GM21737 (cell line): ENCODE results near the gene TMEM30A.

Experiments used
- ATAC-seq: cut with Tn5 transposase; IDR thresholded peaks from one replicate; pipeline ENCODE4 v1.9.1; 2021; ENCODE audit warnings: mild to moderate bottlenecking, moderate library complexity; ENCODE audit not compliant: unreplicated experiment

The TMEM30A gene

DNA sequence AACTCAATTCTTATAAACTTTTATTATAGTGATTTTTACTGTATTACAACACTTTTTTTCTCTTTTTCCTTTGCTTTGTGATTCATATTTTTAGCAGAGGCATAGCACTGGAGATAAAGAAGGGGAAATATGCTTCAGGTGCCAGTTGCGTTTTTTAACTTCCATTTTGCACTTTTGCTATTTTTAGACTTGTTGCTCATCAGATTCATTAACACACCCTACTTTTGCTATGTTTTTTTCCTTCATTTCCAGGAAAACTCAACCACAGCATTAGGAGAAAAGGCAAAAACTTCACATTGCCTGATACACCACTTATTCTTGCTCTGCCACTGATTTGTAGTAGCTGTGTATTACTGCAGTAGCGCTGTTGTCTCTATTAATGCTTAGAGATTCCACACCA is 8.0 kb upstream of the TMEM30A start:
- no peak for ATAC-seq

DNA sequence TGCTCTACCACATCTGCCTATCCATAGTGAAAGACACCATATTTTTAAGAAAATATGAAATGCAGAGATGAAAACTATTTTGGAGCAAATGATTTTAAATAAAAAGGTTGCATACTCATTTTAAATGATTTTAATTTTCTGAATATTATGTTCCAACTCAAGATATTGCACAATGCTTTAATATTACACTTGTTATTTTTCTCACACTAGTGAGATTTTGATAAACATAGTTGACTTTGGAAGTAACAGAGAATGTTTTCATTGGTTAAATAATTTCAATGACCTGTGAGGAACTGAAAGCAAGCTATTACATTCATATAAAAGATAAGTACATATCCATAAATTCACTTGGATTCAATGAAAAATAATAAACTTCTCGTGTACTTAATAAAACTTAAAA is 7.2 kb upstream of the TMEM30A start:
- ATAC-seq = no peak

DNA sequence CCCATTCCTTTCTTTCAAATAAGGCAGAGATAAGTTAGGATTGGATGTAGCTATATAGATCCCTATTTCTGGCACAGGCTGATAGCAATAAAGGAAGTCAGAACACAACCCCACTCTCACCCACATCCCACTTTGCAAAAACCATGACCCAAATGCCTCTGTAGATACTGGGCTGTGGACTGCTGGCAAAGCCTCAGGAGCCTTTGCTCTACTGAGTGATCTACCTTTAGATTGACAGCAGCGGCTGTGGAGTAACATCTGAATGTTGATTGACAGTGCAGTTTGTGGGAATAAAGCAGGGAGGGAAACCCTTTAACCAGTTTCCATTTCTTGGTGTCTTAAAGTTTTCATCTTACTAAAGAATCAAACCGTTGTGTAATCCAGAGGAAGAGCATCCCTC is 6.7 kb upstream of the TMEM30A start:
- no peak for ATAC-seq

DNA sequence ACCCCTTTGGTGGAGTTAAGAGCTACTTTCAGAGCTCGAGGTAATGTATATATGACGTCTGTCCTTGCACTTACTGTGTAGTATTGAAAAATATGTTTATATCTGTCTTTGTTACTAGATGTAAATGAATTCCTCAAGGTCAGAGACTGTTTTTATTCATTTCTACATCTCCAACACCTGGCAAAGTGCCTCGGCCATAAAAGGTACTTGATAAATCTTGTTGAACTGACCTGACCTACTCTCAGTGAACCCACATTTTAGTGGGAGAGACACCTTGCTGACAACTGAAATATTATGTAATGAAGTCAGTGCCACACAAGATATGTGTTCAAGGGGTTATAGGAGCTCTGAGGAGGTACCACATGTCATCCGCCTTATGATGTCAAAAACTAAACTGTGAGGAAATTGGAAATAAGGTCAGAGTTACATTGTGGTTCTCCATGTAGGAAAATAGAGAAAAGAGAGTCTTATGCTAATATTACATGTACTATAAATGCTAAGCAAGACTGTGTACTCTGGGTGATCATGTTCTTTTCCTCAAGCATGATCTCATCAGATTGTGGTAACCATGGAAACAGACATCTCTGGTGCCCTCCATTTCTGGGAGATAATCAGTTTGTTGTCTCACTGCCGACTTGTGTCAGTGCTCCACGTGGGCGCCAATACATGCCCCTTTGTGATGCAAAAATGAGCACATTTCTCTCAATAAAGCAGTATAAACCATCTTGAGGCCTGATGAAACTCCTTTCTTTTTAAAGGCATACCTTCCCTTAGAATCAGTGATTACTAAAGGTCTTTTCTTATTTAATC is 5.7 kb upstream of the TMEM30A start:
- no peak for ATAC-seq

DNA sequence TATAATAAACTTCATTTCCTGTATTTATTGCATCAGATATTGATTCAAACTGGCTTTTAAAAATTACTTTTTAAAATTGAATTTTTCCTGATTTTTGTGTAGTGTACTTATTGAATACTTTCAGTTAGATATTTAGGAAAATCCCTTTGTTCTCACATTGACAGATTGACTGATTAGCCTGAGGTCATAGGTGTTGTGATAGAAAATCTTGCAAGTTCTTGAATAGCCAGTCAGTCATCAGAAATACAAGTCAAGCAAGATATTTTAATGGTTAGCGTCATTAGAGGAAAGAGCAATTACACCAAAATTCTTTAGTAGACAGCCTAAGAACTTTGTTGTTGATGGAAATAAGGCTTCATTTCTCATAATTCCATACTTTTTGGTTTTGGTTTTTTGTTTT is 3.4 kb upstream of the TMEM30A start:
- ATAC-seq = no peak

DNA sequence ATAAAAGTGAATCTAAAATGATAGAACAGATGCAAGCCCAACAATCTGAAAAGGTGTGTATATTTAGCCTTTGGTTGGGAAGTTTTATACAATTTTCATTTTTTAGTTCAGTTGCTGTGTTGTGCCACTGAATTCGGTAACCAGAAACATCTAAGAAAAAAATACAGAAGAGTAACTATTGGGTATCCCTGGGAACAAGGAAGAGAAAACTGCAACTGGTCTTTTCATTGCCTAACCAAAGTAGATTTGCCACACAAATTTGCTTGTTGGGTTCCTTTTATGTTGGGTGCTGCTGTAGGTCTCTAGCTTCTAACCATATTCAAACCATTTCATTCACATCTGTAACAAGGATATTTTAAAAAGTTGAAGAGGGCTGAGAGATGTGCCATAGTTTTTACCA is 2.8 kb upstream of the TMEM30A start:
- ATAC-seq = no peak

DNA sequence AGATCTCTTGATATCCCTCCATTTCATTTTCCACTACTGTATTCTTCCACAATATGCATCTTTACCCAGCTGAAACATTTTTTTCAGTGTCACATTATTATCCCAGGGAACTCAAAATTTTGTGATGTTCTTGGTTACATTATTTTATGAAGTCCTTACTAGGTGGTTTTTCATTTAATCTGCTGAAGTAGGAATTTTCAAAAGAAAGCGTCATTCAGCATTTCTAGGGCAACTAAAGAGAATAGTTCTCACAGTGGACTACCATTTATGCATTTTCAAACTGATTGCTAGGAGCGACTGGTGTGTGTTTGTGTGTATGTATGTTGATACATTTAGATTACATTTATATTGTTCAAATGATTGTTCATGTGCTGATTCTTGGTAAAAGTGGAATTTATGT is 2.4 kb upstream of the TMEM30A start:
- ATAC-seq = no peak

DNA sequence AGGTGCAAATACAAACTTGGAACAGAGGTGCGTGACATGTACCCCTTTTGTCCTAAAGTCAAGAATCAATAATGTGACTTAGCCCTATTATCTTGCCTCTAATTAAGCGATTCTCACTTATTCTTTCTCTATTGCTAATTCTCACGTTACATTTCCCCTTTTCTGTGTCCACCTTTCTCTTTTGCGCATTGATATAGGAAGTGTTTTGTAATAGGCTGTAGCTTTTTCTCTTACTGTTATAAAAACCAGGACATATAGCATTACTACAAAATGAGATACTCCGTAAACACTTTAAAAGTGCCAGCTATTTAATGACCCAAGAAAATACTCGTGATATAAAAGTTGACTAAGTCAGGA is 669 bp upstream of the TMEM30A start:
- ATAC-seq = peak; percentile 1

DNA sequence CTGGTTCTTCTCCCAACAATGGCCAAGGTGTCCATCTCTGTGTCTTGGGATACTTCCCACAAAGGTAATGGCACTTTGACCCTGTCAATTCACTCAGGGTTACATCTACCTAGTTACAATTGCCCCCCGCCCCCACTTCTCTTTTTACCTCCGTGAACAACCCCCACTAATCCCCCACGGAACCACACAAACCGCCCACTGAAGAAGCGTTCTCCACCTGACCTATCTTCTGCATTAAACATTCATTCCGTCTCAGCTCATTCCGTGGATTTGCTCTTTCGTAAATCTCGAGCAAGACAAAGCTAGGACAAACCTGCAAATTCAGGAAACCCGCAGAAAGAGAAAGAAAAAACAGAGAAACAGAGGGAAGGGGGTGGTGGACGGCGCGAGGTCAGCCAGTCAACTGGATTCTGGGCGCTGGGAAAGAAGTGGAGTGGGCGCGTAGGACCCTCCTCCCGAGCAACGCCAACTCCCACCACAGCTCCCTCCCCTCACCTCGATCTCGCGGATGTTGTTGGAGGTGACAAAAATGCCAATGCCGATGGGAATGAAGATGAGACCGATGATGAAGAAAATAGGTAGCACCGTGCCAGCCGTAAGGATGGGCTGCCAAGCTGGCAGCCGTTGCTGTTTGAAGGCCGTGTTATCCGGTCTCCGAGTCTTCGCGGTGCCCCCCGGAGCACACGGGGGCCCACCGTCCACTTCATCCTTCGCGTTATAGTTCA is 523 bp downstream of the TMEM30A start:
- peak; percentile 2 for ATAC-seq

DNA sequence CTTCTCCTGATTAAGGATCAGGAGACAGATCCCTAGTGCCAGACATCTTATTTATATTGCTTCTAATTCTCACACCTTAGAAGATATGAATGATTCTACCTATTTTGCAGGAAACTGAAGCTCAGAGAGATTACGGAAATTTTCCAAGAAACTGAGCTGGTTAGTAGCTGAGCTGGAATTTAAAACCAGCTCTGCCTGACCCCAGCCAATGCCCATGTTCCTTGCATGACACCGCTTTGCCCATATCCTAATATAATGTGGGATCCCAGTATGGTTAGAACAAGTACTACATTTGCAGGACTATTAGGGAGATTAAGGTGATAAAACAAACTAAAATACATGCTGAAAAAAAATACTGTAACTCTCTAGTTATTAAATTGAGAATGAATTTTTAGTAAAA is 1.9 kb downstream of the TMEM30A start:
- no peak for ATAC-seq

DNA sequence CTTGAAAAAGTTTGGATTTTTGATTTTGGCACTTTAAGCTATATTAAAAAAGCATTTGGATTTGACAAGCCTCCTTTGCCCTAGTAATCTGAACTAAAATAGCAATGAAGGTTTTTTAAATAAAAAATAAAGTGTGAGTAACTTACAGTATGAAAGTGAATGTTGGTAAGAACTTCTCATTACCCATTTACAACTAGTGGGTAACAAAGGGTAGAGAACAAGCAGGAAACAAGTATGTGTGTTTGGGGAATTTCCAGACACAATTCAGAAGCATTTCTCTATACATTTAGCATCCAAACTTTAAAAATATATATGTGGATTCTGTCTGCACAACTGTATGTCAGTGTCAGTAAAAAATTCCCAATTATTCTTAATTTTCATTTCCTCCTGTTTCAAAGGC is 2.9 kb downstream of the TMEM30A start:
- no peak for ATAC-seq

DNA sequence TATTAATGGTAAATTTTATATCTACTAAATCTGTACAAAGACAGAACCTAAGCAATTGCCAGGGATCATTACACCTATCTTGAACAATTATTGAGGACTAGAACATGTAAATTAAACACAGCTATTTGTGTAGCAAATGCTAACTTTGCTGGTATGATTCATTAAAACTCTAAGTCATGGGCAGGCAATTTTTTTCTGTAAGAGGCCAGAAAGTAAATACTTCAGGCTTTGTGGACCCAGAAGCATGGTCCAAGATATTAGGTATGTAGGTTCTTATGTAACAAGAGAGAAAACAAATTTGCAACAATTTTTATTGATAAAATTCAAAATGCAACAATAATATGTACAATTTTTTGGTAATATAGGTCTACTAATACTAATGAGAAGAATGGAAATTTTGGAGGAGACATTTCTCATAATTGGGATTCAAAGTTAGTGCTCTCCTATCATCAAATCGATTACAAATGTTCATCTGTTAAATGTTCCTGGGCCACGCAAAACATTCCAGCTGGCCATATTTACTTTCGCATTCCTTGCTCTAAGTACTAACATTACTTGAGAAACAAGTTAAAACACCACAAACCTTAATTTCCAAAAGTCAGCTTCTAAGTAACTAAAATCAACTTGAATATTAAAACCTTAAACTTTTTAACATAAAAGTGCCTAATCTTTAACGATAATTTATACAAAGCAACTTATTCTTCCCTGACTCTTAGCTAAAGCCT is 4.3 kb downstream of the TMEM30A start:
- ATAC-seq = no peak

DNA sequence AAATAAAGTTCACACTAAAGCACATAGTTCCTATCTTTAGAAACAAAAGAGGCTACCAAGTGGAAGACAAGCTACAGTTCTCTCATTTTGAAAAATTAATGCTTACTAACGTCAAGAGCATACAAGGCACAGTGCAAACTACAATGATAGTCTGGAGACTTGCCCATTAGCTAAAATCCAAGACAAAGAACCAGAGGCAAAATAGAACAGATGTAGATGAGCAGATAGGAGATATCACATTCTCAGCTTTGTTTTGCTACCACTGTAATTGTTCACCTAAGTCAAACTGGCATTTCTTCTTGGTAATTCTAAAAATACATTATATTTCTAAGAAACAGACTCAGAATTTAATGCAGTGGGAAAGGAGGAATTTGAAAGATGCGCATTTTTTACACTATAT is 5.2 kb downstream of the TMEM30A start:
- ATAC-seq = no peak

DNA sequence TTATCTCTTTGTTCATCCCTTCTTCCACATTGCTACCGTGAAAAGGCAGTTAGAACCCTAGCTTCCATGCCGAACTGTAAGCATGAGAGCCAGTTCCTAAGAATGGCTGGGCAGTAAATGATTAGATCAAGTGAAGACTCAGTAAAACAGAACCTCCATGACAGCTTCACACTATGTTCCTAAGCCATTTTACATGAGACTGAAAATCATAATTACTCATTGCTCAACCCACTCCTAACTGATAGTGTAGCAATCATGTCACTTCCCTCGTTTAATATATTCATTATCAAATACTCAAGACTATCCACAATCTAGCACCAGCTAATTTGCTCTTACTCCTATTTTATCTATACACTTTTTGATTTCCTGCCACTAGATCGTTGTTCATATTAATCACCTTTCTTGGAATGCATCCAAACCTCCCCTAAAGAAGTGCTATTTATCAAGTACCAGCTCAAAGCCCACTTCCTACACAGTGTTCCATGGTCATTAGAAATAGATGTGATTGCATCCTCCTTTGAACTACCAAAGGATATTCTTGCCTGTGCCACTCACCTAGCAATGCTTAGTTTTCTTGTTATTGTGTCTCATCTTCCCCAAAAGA is 6.0 kb downstream of the TMEM30A start:
- no peak for ATAC-seq

DNA sequence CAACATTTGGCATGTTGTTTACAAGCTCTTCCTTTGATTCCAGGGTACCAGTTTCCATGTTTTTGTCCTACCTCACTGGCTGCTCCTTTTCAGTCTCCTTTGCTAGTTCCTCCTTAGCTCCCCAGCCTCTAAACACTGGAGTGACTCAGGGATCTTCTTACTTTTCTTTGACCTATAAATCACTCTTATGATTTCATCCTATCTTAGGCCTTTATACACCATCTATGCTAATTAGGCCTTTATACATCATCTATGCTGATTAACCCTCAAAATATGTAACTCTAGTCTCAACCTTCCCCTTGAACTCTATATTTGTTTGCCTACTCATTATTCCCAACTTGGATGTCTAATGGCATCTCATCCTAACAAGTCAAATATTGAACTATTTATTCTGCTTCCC is 9.5 kb downstream of the TMEM30A start:
- no peak for ATAC-seq

DNA sequence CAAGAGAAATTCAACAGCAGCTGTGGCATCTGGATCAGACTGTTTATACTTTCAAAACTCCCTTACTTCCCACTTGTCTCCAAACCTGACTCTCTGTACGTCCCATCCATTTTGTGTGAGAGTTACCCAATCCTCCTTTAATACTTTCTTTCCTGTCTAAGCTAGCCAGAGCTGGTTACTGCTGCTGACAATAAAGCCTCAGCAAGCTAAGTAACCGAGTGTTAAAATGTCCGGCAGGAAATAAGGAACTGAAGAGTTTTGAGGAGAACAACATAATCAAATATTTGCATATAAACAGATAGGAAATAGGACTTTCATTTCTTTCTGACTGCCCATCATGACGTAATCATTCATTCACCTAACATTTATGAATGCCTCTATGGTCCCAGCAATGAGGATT is 11.6 kb downstream of the TMEM30A start:
- ATAC-seq = no peak

DNA sequence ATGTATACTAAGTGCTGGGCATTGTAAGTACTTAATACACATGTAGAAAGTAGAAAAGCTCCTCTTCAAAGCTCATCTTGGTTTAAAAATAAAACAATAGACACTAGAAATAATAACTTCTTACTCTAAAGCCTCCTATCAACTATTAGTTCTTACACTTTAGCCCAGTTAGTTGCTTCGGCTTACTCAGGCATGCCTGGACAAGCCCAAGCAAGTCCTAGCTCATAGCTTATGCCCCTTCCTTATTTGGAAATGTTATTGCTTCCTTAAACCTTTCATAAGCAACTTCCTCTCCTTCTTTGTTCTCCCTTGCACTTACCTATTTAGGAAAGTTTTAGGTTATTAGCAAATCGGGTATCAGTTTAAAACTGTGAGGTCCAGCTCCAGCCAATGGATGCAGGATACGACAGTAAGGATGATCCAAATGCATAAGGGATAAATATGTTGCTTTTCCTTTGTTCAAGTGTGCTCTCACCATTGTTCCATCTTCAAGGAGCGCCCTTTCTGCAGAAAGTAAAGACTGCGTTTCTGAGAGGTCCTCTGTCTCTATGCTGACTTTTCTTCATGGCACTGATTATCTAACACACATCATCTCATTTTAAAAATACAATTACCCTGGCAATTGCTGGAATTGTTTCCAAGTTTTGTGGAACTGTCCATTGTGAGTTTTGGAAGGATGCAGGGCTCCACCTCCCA is 12.3 kb downstream of the TMEM30A start:
- no peak for ATAC-seq

DNA sequence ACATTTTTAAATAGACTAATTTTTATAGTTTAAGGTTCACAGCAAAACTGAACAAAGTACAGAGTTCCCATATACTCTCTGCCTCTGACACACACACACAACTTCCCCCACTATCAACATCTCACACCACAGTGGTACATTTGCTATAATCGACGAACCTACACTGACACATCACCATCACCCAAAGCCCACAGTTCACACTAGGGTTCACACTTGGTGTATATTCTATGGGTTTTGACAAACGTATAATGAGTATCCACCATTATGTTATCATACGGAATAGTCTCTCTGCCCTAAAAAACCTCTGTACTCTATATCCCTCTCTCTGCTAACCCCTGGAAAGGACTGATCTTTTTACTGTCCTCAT is 15.6 kb downstream of the TMEM30A start:
- no peak for ATAC-seq

DNA sequence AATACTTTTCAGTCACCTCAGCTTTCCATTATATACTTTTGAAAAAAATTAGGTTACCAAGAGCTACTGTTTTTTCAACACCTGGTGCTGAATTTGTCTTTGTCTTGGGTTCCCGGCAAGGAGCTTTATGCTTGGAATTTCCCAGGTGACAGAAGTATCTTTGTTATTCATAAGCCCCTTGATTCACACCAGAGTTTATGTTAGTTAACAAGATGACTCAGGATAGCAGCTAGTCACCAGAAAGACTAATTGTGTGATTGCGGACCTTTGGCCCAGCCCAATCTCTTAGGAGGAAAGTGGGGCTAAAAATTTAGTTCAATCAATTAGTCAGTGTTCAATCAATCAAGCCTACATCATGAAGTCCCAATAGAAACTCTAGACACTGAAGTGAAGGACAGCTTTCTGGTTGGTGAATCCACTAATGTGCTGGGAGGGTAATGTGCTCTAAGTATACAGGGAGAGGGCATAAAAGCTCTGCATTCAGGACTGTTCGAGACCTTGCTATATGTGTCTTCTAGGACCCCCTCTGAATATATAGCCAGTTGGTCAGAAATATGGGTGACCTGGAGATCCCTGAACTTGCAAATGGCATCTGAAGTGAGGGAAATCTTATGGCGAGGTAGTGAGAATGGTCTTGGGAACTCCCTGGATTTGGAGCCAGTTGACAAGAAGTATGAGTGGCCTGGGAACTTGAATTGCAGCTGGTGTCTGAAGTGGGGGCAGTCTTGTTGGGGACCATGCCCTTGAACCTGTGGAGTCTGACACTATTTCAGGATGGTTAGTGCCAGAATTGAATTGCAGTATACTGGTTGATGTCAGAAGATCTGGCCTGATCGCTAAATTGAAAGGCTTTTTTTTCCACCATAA is 16.2 kb downstream of the TMEM30A start:
- ATAC-seq = no peak

DNA sequence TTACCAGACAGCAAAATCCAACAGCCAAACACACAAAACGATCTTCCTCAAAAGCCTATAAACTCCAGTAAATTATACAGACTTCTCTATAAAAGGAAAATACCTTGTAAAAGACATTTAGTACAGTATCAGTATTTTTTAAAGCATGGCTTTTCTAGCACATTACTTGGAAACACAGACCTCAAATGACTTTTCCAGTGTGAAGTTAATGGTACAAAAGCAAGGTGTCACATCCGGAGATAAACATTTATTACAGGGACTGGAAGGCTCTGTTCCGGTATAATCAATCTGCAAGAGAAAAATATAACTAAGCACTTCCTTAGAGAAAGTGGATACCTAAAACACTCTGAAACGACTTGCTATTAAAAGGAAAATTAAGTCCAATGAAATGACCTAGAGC is 17.1 kb downstream of the TMEM30A start:
- no peak for ATAC-seq
